Occipital lobe (tissue), 2 donors: Measurements from ENCODE around the gene PROCA1. TPM values are rescaled to one million over a fixed set of nuclear protein-coding genes. Genes with fewer than 3 reads are reported as not detected.
A peak's percentile ranks its signal among the peaks of the same experiment; 100 is the strongest.
"Not testable (repeated sequence)": the region's sequence is repeated elsewhere in the genome, so short reads cannot be mapped to it uniquely, and the experiment has no call there.

Source experiments
- DNase-seq: peaks from one replicate; lab custom pipeline; 2025; lab: John Stamatoyannopoulos, UW
- total RNA-seq: library from RNA; depleted of rRNA; stranded (reverse); fragments of >200 nt; gene quantifications from one replicate; pipeline ENCODE4 v1.2.3, GENCODE V29; 2014

PROCA1 gene
- total RNA-seq, 1 donor from 2014 or later: 3.3 TPM

DNA sequence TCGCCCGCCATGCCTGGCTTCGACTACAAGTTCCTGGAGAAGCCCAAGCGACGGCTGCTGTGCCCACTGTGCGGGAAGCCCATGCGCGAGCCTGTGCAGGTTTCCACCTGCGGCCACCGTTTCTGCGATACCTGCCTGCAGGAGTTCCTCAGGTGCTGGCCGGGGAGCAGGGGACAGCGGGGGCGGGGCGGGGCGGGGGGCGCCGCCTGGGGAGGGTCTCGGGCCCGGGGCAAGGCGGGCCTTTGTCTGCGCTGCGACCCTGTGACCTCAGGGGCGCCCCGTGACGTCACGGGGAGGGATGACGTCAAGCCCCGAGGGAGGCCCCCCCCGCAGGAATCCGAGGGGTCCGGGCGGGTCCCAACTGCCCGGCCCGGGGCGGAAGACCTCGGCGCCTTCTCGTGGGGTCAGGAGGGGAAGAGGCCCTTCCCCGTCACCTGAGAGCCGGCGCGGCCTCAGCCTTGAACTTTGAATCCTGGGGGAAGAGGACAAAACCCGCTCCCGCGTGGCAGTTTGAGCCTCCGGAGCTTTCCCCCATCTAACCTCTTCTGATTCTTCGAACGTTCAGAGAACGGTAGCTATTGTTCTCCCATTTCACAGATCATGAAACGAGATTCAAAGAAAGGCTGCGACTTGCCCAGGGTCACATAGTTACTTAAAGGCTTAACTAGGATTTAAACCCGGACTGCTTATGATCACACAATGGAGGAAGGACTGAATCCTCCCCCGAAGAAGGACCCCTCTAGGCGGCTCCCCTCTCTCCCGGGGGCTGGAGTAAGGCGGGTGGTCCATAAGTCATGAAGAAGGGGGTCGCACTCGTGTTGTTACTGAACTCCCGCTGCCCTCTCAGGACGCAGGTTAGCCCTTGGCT, 32.6 kb upstream of the PROCA1 start:
- no peak for DNase-seq

- peak; percentile 53 for DNase-seq
Measured at GRCh38 chr17:28743243-28744103, 31.8 kb upstream of the PROCA1 start, which contains the start of gene TRAF4. TSS of gene TRAF4 (plus strand) at chr17:28744011. CDS start at chr17:28744113, 102 bp downstream.

DNA sequence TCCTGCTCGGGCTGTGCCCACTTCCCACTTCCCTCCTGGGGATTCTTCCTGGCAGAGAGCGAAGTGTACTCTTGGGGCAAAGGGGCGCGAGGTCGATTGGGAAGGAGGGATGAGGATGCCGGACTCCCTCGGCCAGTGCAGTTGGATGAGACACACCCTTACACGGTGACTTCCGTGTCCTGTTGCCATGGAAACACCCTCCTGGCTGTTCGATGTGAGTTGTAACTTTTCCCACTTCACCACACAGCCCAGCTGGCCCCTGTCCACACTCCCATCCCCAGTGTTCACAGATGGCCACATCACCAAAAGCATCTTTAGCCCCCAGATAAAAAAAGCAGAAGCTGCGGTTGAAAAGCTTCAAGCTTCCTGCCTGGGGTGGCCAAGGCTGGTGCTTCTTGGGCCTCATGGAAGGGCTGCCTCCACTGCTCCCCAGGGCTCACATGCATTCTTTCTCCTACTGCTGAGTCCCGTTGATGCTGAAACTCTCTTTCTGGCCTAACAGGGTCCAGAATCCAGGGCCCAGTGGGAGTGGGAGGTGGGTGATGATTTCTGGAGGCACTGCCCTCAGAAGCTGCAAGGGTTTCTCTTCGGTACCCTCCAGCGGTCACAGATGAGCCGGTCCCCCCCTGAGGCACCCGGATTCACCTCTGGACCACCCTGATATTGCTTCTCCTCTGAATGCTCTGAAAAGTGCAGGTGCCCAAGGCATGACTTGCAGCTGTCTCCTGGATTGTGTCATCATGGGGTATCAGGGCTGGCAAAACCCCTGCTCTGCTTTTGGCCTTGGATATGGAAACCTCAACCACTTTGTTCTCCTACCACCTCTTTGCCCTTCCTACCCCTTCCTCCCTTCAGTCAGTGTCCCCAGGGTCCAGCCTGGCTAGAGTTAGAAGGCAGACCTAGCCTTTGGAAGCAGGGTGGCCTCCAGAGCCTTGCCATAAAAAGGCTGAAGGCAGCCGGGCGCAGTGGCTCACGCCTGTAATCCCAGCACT, 30.0 kb upstream of the PROCA1 start:
- no peak for DNase-seq

- no peak for DNase-seq
Measured at GRCh38 chr17:28740406-28741357, 29.0 kb upstream of the PROCA1 start.

DNA sequence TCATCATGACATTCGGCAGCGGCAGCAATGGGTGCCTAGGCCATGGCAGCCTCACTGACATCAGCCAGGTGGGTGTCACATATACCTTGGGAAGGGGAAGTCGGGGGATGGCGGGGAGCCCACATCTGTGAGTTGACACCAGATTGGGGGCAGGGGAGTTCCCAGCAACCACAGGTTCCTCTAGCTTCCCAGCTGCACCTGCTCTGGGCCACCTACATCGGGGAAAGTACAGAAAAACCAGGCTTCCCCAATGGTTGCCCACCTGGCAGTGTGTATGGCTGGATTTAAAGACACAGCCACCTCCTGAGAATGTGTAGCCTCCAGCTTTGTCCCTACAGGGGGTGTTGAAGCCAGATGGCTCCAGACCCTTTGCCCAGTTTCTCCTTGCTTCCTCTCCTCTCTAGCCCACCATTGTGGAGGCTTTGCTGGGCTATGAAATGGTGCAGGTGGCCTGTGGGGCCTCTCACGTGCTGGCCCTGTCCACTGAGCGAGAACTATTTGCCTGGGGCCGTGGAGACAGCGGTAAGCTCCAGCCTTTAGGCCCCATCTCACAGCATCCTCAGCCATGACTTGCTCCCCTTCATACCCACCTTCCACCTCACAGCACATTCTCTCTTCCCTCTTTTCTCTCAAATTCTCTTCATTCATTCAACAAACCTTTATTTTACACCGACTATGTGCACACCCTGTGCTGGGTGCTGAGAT, 27.1 kb upstream of the PROCA1 start:
- DNase-seq: no peak

- no peak for DNase-seq
Measured at GRCh38 chr17:28737770-28738679, 26.3 kb upstream of the PROCA1 start.

- DNase-seq: no peak
Measured at GRCh38 chr17:28737316-28737715, 25.6 kb upstream of the PROCA1 start.

GRCh38 chr17:28735913-28736769, 24.5 kb upstream of the PROCA1 start:
- DNase-seq: not testable (repeated sequence)

DNA sequence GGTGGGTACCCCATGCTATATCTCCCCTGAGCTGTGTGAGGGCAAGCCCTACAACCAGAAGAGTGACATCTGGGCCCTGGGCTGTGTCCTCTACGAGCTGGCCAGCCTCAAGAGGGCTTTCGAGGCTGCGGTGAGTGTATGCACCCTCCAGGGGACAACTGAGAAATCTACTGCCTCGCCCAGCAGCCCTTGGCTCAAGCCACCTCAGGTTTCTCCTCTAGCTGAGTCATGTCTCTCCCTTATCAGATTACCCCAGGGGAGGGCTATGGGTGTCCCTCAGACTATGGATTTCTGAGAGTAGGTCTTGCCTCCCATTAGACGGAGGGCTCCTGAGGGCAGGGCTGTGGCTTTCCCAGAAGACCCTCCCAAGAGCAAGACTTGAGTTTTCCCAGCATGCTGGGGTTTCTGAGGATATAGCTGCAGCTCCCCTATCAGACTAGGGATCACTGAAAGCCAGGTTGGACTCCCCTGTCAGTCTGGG, 23.6 kb upstream of the PROCA1 start:
- no peak for DNase-seq

DNA sequence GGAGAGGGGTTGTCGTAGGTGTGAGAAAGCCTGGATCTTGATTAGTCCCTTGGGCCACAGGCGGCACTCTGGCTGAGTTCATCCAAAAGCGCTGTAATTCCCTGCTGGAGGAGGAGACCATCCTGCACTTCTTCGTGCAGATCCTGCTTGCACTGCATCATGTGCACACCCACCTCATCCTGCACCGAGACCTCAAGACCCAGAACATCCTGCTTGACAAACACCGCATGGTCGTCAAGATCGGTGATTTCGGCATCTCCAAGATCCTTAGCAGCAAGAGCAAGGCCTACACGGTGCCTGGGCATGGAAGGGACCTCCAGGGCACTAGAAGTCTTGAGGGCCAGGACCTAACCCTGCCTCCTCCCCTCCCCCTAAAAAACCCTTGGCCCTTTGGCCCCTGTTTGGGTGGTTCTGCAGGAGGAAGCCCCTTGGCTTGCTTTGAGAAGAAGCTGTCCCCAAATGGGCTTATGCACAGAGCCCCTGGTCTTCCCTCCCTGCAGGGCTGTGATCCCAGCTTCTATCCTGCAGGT, 23.1 kb upstream of the PROCA1 start:
- DNase-seq: no peak

DNA sequence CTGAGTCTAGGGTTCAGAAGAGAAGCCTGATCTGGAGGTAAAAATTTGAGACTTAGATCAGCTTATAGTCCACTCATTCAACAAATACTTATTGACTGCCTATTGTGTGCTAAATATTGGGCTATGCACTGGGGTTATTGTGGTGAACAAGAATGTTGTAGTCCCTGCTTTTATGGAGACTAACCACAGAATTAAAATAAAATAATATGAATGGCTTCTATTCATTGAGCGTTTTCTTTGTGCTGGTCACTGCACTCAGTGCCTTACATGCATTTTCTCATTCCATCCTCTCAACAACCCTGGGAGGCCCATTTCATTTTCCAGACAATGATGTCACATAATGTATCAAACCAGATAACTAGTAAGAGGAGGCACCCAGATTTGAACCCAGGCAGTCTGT, 21.7 kb upstream of the PROCA1 start:
- DNase-seq: no peak

DNA sequence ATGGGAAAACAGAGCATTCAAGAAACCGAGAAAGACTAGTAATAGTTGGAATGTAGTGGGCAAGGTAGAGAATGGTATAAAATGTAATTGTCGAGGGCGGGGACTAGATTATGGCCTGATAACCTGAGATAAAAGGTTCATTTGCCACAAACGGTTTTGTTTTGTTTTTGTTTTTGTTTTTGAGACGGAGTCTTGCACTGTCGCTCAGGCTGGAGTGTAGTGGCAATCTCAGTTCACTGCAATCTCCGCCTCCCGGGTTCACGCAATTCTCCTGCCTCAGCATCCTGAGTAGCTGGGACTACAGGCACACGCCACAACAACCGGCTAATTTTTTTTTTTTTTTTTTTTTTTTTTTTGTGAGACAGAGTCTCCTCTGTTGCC, 18.3 kb upstream of the PROCA1 start:
- no peak for DNase-seq

DNA sequence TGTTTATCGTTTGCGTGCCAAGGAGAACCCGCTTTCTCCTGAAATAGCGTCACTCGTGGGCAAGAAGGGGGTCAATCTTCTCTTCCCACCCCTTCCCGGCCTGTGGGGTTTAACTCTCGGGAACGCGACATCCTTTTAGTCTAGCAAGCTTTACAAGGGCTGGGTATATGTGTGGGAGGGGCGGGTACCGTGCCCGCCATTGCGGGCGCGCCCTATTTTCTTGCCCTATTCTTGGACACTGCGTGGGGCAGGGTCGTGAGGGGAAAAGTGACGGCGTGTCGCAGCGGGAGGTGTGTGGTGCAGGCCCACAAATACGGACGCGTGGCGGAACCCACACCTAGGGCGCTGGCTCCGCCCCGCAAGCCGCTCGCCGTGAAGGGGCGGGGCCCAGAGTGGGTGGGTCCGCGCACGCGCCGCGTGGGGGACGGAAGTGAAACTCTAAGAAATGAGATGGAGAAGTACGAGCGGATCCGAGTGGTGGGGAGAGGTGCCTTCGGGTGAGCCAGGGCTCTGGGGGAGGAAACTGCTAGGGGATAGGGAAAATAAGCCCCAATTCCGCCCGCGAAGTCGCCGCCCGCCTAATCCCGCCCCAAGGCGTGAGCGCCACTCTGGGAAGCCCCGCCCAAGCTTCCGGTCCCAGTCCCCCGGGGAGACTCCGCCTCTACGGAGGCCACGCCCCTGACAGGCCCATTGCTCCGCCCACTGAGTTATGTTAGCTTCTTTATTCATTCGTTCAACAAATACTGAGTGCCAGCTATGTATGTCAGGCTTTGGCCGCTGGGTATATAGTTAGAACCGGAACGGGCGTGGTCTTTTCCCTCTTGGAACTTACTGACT, 16.9 kb upstream of the PROCA1 start, which contains the start of gene NEK8:
Gene NEK8, plus strand, starts transcription at position 425 of the 837 bp plus-strand sequence. Its CDS starts 26 bp downstream, at position 451.
- DNase-seq: peak; percentile 82

DNA sequence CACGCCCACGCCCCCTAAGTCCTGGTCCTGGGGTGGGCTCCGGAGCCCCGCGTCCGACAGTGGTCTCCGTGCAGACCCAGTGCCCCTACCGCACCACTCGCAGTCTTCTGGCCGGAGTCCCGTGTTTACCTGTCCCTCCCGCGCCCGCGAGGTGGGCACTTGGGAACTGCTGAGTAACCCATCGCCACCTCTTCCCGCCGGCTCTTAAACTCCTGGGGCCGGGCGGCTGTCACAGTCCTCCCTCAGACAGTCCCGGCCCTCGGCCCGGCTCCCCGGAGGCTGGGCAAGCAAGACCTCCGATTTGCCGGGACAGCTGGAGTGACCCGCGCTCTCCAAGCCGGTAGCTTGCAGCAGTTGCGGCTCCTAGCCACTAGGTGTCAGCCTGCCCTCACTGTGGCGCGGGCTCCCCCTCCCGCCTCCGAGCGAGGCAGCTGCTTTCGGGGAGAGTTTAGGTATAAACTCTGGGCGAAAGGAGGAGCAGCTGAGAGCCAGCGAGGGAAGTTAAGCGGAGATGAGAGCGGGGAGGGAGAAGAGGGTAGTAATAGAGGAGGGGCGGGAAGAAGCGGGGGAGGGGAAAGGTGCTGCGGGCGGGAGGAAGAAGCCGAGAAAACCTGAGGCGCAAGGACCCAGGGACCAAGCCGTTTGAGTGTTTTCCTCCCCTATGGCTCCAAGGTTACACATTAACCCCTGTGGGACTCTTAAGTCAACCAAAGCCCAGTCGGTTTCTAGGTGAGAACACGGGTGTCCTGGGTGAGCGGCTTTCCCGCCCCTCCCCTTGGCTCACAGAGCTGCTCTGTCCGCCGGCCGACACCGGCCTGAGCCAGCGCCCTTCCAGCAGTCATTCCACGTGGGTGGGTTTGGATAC, 15.2 kb upstream of the PROCA1 start:
- DNase-seq: peak; percentile 91

DNA sequence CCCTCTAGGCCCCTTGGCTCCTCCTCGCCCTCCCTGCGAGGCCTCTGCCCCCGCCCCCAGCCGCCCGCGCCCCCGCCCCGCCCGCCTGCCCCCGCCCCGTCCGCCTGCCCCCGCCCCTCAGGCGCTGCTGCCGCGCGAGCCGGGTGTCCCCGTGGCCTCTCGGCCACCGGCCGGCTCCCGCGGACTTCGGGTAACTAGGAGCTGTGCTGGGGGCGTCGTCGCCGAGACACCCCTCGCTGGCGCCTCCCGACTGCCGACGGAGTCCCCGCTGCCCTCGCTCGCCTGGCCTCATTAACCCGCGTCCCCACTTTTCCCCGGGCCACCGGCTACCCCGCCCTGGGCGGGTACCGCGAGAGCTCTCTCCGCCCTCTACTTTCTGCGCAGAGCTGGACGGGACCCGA, 14.5 kb upstream of the PROCA1 start, which contains the start of gene TLCD1:
Gene TLCD1, minus strand, starts transcription at position 8 of the 401 bp plus-strand sequence. CDS start 136 bp downstream, outside the sequence.
- peak; percentile 35 for DNase-seq
